ENCODE data around the gene CLDN34.

The CLDN34 gene

GRCh38 chrX:9947131-9947794 is 19.9 kb upstream of the CLDN34 start:
- no peak for TF ChIP-seq CTCF (IDR thresholded peaks at IDR 0.05; ENCODE audit: borderline replicate concordance, insufficient read depth, low read depth, low read length)
- no peak overlapping the region for H3K4me3 ChIP-seq (ENCODE audit: low read depth, low read length)

- no peak overlapping the region for H3K4me3 ChIP-seq (ENCODE audit: low read depth, low read length)
- TF ChIP-seq CTCF (IDR thresholded peaks at IDR 0.05; ENCODE audit: borderline replicate concordance, insufficient read depth, low read depth, low read length), result no peak
Observed at GRCh38 chrX:9948406-9948805, 18.8 kb upstream of the CLDN34 start.

- H3K4me3 ChIP-seq (ENCODE audit: low read depth, low read length), result no peak overlapping the region
- TF ChIP-seq CTCF (IDR thresholded peaks at IDR 0.05; ENCODE audit: borderline replicate concordance, insufficient read depth, low read depth, low read length), result no peak
Observed at GRCh38 chrX:9952300-9952699, 14.9 kb upstream of the CLDN34 start.

- no peak for TF ChIP-seq CTCF (IDR thresholded peaks at IDR 0.05; ENCODE audit: borderline replicate concordance, insufficient read depth, low read depth, low read length)
- H3K4me3 ChIP-seq (ENCODE audit: low read depth, low read length), result no peak overlapping the region
Observed at GRCh38 chrX:9953396-9953795, 13.8 kb upstream of the CLDN34 start.

GRCh38 chrX:9955506-9955905 is 11.7 kb upstream of the CLDN34 start:
- no peak for TF ChIP-seq CTCF (IDR thresholded peaks at IDR 0.05; ENCODE audit: borderline replicate concordance, insufficient read depth, low read depth, low read length)

GRCh38 chrX:9957743-9958142 is 9.4 kb upstream of the CLDN34 start:
- 0 out of 2 replicates have a peak, but pooled peaks have one; percentile 5 for TF ChIP-seq CTCF (IDR thresholded peaks at IDR 0.05; ENCODE audit: borderline replicate concordance, insufficient read depth, low read depth, low read length)
- H3K4me3 ChIP-seq (ENCODE audit: low read depth, low read length), result no peak overlapping the region

More at GRCh38 chrX:9955506-9955905, 11.7 kb upstream of the CLDN34 start:
- no peak overlapping the region for H3K4me3 ChIP-seq (ENCODE audit: low read depth, low read length)

GRCh38 chrX:9958183-9958582 is 9.0 kb upstream of the CLDN34 start:
- TF ChIP-seq CTCF (IDR thresholded peaks at IDR 0.05; ENCODE audit: borderline replicate concordance, insufficient read depth, low read depth, low read length), result no peak
- H3K4me3 ChIP-seq (ENCODE audit: low read depth, low read length), result no peak overlapping the region
